ENCODE results near the gene KIF1C.

- TF ChIP-seq CTCF (conservative IDR thresholded peaks at IDR 0.05), result peak; percentile 90
- TF ChIP-seq ZFX (IDR thresholded peaks at IDR 0.05), result peak; percentile 54; the same call in 1 of the 2 replicates
Observed at GRCh38 chr17:4986951-4987766, 10.6 kb upstream of the KIF1C start, which contains the start of gene CAMTA2.

All from C4-2B (cell line).